ENCODE measurements around the gene TIMM21. TPM values are rescaled to one million over a fixed set of nuclear protein-coding genes. Genes with fewer than 3 reads are reported as not detected.

TIMM21 gene
- total and polyA plus RNA-seq, 5 donors = 73.9 to 153 (median 109) TPM

- Histone ChIP-seq H3K4me1 (ENCODE audit: control insufficient read depth, insufficient read depth, low read length) (no peaks in the 10 kb centered on the region), H3K4me3 (ENCODE audit: low read length) (no peak overlapping the region), H3K27me3 (ENCODE audit: control insufficient read depth, insufficient read depth) (no peaks in the 10 kb centered on the region), H3K9me3 (ENCODE audit: control insufficient read depth, low read length) (no peaks in the 10 kb centered on the region), H3K27ac (ENCODE audit: low read length) (no peak overlapping the region)
- DNase-seq (no peak), ATAC-seq (peak; percentile 43 to 64)
- WGBS = 62% methylated on average over 4 of the region's 4 CpGs
- intact Hi-C loops (cut with DNase I) = loop anchor here in 2 of 4 donors (10.0 kb wide), 2 partner anchors 285 to 365 kb away; no protein-coding TSS in a partner anchor
Measured at GRCh38 chr18:74190086-74190485, 41.8 kb downstream of the TIMM21 start.

- 83% methylated on average over 14 of the region's 14 CpGs for WGBS
- no peaks in the 10 kb centered on the region for H3K9me3 ChIP-seq (ENCODE audit: control insufficient read depth, low read length)
- no peaks in the 10 kb centered on the region for H3K27me3 ChIP-seq (ENCODE audit: control insufficient read depth, insufficient read depth)
- no peak overlapping the region for H3K4me3 ChIP-seq (ENCODE audit: low read length)
- ATAC-seq = no peak
- intact Hi-C loops (cut with DNase I) = loop anchor here in 2 of 4 donors (10.0 kb wide), 2 partner anchors 283 to 363 kb away; no protein-coding TSS in a partner anchor
- DNase-seq = no peak
- no peaks in the 10 kb centered on the region for H3K4me1 ChIP-seq (ENCODE audit: control insufficient read depth, insufficient read depth, low read length)
- H3K27ac ChIP-seq (ENCODE audit: low read length) = no peak overlapping the region
Measured at GRCh38 chr18:74191577-74191976, 43.3 kb downstream of the TIMM21 start.

- 46% methylated on average over 3 of the region's 3 CpGs for WGBS
- no peak overlapping the region for H3K27ac ChIP-seq (ENCODE audit: low read length)
- intact Hi-C loops (cut with DNase I) = loop anchor here in 3 of 4 donors (5.0 to 10.0 kb wide), 3 partner anchors 138 to 360 kb away; no protein-coding TSS in a partner anchor
- no peaks in the 10 kb centered on the region for H3K9me3 ChIP-seq (ENCODE audit: control insufficient read depth, low read length)
- H3K27me3 ChIP-seq (ENCODE audit: control insufficient read depth, insufficient read depth) = no peaks in the 10 kb centered on the region
- no peak for ATAC-seq
- no peaks in the 10 kb centered on the region for H3K4me1 ChIP-seq (ENCODE audit: control insufficient read depth, insufficient read depth, low read length)
- DNase-seq = no peak
- H3K4me3 ChIP-seq (ENCODE audit: low read length) = no peak overlapping the region
Measured at GRCh38 chr18:74194691-74195090, 46.4 kb downstream of the TIMM21 start.

GRCh38 chr18:74196220-74197119 lies 48.1 kb downstream of the TIMM21 start:
- no peak overlapping the region for H3K27ac ChIP-seq (ENCODE audit: low read length)
- no peaks in the 10 kb centered on the region for H3K4me1 ChIP-seq (ENCODE audit: control insufficient read depth, insufficient read depth, low read length)
- no peak overlapping the region for H3K4me3 ChIP-seq (ENCODE audit: low read length)
- 6% methylated on average over 9 of the region's 9 CpGs for WGBS
- H3K9me3 ChIP-seq (ENCODE audit: control insufficient read depth, low read length) = no peaks in the 10 kb centered on the region
- no peaks in the 10 kb centered on the region for H3K27me3 ChIP-seq (ENCODE audit: control insufficient read depth, insufficient read depth)
- peak; percentile 69 to 80 for ATAC-seq
- DNase-seq = no peak
- intact Hi-C loops (cut with DNase I) = loop anchor here in 3 of 4 donors (2.0 to 10.0 kb wide), 4 partner anchors 136 to 358 kb away; no protein-coding TSS in a partner anchor

- Histone ChIP-seq H3K9me3 (ENCODE audit: control insufficient read depth, low read length) (no peaks in the 10 kb centered on the region), H3K27ac (ENCODE audit: low read length) (no peak overlapping the region), H3K27me3 (ENCODE audit: control insufficient read depth, insufficient read depth) (no peaks in the 10 kb centered on the region), H3K4me3 (ENCODE audit: low read length) (no peak overlapping the region), H3K4me1 (ENCODE audit: control insufficient read depth, insufficient read depth, low read length) (no peaks in the 10 kb centered on the region)
- DNase-seq = no peak
- intact Hi-C loops (cut with DNase I) = loop anchor here in 3 of 4 donors (2.0 to 10.0 kb wide), 4 partner anchors 134 to 357 kb away; no protein-coding TSS in a partner anchor
- WGBS = 71% methylated on average over 11 of the region's 11 CpGs
- ATAC-seq = peak; percentile 23 to 47
Measured at GRCh38 chr18:74197705-74198341, 49.5 kb downstream of the TIMM21 start.

- no peak for DNase-seq
- no peak overlapping the region for H3K27ac ChIP-seq (ENCODE audit: low read length)
- intact Hi-C loops (cut with DNase I) = loop anchor here in 3 of 4 donors (5.0 to 10.0 kb wide), 3 partner anchors 134 to 356 kb away; no protein-coding TSS in a partner anchor
- WGBS = 83% methylated on average over 3 of the region's 3 CpGs
- H3K4me1 ChIP-seq (ENCODE audit: control insufficient read depth, insufficient read depth, low read length) = no peaks in the 10 kb centered on the region
- no peaks in the 10 kb centered on the region for H3K27me3 ChIP-seq (ENCODE audit: control insufficient read depth, insufficient read depth)
- no peaks in the 10 kb centered on the region for H3K9me3 ChIP-seq (ENCODE audit: control insufficient read depth, low read length)
- H3K4me3 ChIP-seq (ENCODE audit: low read length) = no peak overlapping the region
- no peak for ATAC-seq
Measured at GRCh38 chr18:74198453-74198852, 50.1 kb downstream of the TIMM21 start.

- no peak for ATAC-seq
- WGBS = 66% methylated on average over 17 of the region's 17 CpGs
Measured at GRCh38 chr18:74200780-74201179, 52.5 kb downstream of the TIMM21 start.

GRCh38 chr18:74203811-74204210 lies 55.5 kb downstream of the TIMM21 start:
- H3K4me1 ChIP-seq (ENCODE audit: control insufficient read depth, insufficient read depth, low read length) = no peaks in the 10 kb centered on the region
- no peaks in the 10 kb centered on the region for H3K27me3 ChIP-seq (ENCODE audit: control insufficient read depth, insufficient read depth)
- 49% methylated on average over 7 of the region's 7 CpGs for WGBS
- DNase-seq (no peak), ATAC-seq (peak in 1 of 2 donors; percentile 28)
- no peak overlapping the region for H3K27ac ChIP-seq (ENCODE audit: low read length)
- H3K4me3 ChIP-seq (ENCODE audit: low read length) = no peak overlapping the region
- no peaks in the 10 kb centered on the region for H3K9me3 ChIP-seq (ENCODE audit: control insufficient read depth, low read length)
- intact Hi-C loops (cut with DNase I) = loop anchor here in 1 of 4 donors (5.0 kb wide), 1 partner anchor 128 kb away; no protein-coding TSS in a partner anchor

More at GRCh38 chr18:74200780-74201179, 52.5 kb downstream of the TIMM21 start:
- no peak for DNase-seq
- Histone ChIP-seq H3K4me1 (ENCODE audit: control insufficient read depth, insufficient read depth, low read length) (no peaks in the 10 kb centered on the region), H3K9me3 (ENCODE audit: control insufficient read depth, low read length) (no peaks in the 10 kb centered on the region), H3K4me3 (ENCODE audit: low read length) (no peak overlapping the region), H3K27me3 (ENCODE audit: control insufficient read depth, insufficient read depth) (no peaks in the 10 kb centered on the region), H3K27ac (ENCODE audit: low read length) (no peak overlapping the region)
- intact Hi-C loops (cut with DNase I) = loop anchor here in 1 of 4 donors (5.0 kb wide), 1 partner anchor 132 kb away; no protein-coding TSS in a partner anchor

- Histone ChIP-seq H3K27ac (ENCODE audit: low read length) (no peak overlapping the region), H3K27me3 (ENCODE audit: control insufficient read depth, insufficient read depth) (no peaks in the 10 kb centered on the region), H3K4me3 (ENCODE audit: low read length) (no peak overlapping the region), H3K4me1 (ENCODE audit: control insufficient read depth, insufficient read depth, low read length) (no peaks in the 10 kb centered on the region), H3K9me3 (ENCODE audit: control insufficient read depth, low read length) (no peaks in the 10 kb centered on the region)
- intact Hi-C loops (cut with DNase I) = loop anchor here in 1 of 4 donors (5.0 kb wide), 1 partner anchor 128 kb away; no protein-coding TSS in a partner anchor
- no peak for DNase-seq
- 61% methylated on average over 5 of the region's 5 CpGs for WGBS
- ATAC-seq = no peak
Measured at GRCh38 chr18:74204526-74205152, 56.3 kb downstream of the TIMM21 start.
